Activated CD4-positive, alpha-beta T cell treated with anti-CD3 and anti-CD28 coated beads for 48 hours (primary cell): Measurements from ENCODE around the gene ZNF577.

Experiments used
- DNase-seq: peaks from one replicate; pipeline ENCODE4 v3.0.0-alpha.2; 2020

Gene ZNF577

GRCh38 chr19:51861870-51862622 lies 25.7 kb downstream of the ZNF577 start:
- DNase-seq = no peak

- DNase-seq = no peak
Measured at GRCh38 chr19:51837145-51837544, 50.6 kb downstream of the ZNF577 start.

GRCh38 chr19:51830274-51830673 lies 57.5 kb downstream of the ZNF577 start:
- no peak for DNase-seq

GRCh38 chr19:51824281-51825005 lies 63.3 kb downstream of the ZNF577 start:
- DNase-seq = no peak

GRCh38 chr19:51822946-51823345 lies 64.8 kb downstream of the ZNF577 start:
- DNase-seq = no peak

- no peak for DNase-seq
Measured at GRCh38 chr19:51822325-51822724, 65.4 kb downstream of the ZNF577 start.

GRCh38 chr19:51821921-51822320 lies 65.8 kb downstream of the ZNF577 start:
- DNase-seq = no peak

GRCh38 chr19:51821456-51821855 lies 66.3 kb downstream of the ZNF577 start:
- no peak for DNase-seq
